Left ventricle myocardium inferior (tissue), 1 donor: Measurements from ENCODE around the gene DMAC2L. TPM values are rescaled to one million over a fixed set of nuclear protein-coding genes. Genes with fewer than 3 reads are reported as not detected.
A peak's percentile ranks its signal among the peaks of the same experiment; 100 is the strongest.

ENCODE experiments used
- DNase-seq: peaks from one replicate; pipeline ENCODE4 v3.0.0-alpha.2; 2020
- H3K27ac ChIP-seq: fragments of 200-600 bp; replicated peaks from 2 replicates; pipeline ENCODE4 v1.8.0; 2021
- H3K27me3 ChIP-seq: fragments of 200-600 bp; 2 replicates; pipeline ENCODE4 v1.8.0; 2021; ENCODE audit warnings: low read depth
- H3K36me3 ChIP-seq: fragments of 200-600 bp; 2 replicates; pipeline ENCODE4 v1.8.0; 2021
- H3K4me1 ChIP-seq: fragments of 200-600 bp; 2 replicates; pipeline ENCODE4 v1.8.0; 2021
- H3K4me3 ChIP-seq: fragments of 200-600 bp; 2 replicates; pipeline ENCODE4 v1.8.0; 2021; ENCODE audit warnings: mild to moderate bottlenecking, moderate library complexity
- H3K9me3 ChIP-seq: fragments of 200-600 bp; replicated peaks from 2 replicates; pipeline ENCODE4 v1.8.0; 2021
- CTCF ChIP-seq: fragments of 200-600 bp; IDR thresholded peaks from 2 replicates; pipeline ENCODE4 v1.8.0; 2021; ENCODE audit warnings: antibody characterized with exemption, mild to moderate bottlenecking, borderline replicate concordance
- intact Hi-C: fragments of 100-400 bp; cut with micrococcal nuclease; formaldehyde crosslinking; loops from one replicate; pipeline ENCODE4 v1.11.0; 2022
- total RNA-seq: library from RNA; stranded (reverse); fragmentation: NEBNext Ultra II Directional; extraction: Animal tissue kit (Norgen Biotek cat#: 25700); gene quantifications from one replicate; pipeline ENCODE4 v1.2.1, GENCODE V29; 2021
- donor health status: DM: no; HTN: yes; CAD: no; lungs with severe emphysema.

Gene DMAC2L
- total RNA-seq, 1 donor from 2014 or later = 28.3 TPM

- H3K36me3 ChIP-seq = no peaks in the 10 kb centered on the region
- no peak for DNase-seq
- TF ChIP-seq CTCF = no peak
- intact Hi-C loops = no loop called here
- no peaks in the 10 kb centered on the region for H3K9me3 ChIP-seq
- H3K27me3 ChIP-seq = no peaks in the 10 kb centered on the region
- H3K4me1 ChIP-seq = peaks cover 55% of the 10 kb centered on the region
- H3K27ac ChIP-seq = no peak overlapping the region
- no peak overlapping the region for H3K4me3 ChIP-seq
These were observed 26.5 kb downstream of the DMAC2L start for GRCh38 chr14:50338587-50338986.

- no peak for DNase-seq
- H3K9me3 ChIP-seq = no peaks in the 10 kb centered on the region
- H3K27me3 ChIP-seq = no peaks in the 10 kb centered on the region
- TF ChIP-seq CTCF = no peak
- no peak overlapping the region for H3K27ac ChIP-seq
- H3K4me3 ChIP-seq = no peak overlapping the region
- H3K4me1 ChIP-seq = peaks cover 54% of the 10 kb centered on the region
- no peaks in the 10 kb centered on the region for H3K36me3 ChIP-seq
- intact Hi-C loops = no loop called here
These were observed 27.2 kb downstream of the DMAC2L start for GRCh38 chr14:50339178-50339804.

- Histone ChIP-seq H3K4me3 (no peak overlapping the region), H3K27me3 (no peaks in the 10 kb centered on the region), H3K27ac (no peak overlapping the region), H3K36me3 (no peaks in the 10 kb centered on the region), H3K4me1 (peaks cover 47% of the 10 kb centered on the region), H3K9me3 (no peaks in the 10 kb centered on the region)
- no peak for TF ChIP-seq CTCF
- intact Hi-C loops = no loop called here
- DNase-seq = no peak
These were observed 27.9 kb downstream of the DMAC2L start for GRCh38 chr14:50340045-50340444.

GRCh38 chr14:50340963-50341362 is 28.8 kb downstream of the DMAC2L start:
- no peaks in the 10 kb centered on the region for H3K36me3 ChIP-seq
- no peak for TF ChIP-seq CTCF
- intact Hi-C loops = no loop called here
- no peak overlapping the region for H3K4me3 ChIP-seq
- no peak for DNase-seq
- no peak overlapping the region for H3K27ac ChIP-seq
- peaks cover 40% of the 10 kb centered on the region for H3K4me1 ChIP-seq
- H3K27me3 ChIP-seq = no peaks in the 10 kb centered on the region
- no peaks in the 10 kb centered on the region for H3K9me3 ChIP-seq

GRCh38 chr14:50342221-50343078 is 30.3 kb downstream of the DMAC2L start:
- H3K27ac ChIP-seq = peak overlapping the region; percentile 77
- intact Hi-C loops = no loop called here

More at GRCh38 chr14:50342221-50343078, 30.3 kb downstream of the DMAC2L start:
- H3K36me3 ChIP-seq = no peaks in the 10 kb centered on the region
- peaks cover 37% of the 10 kb centered on the region for H3K4me1 ChIP-seq
- peak overlapping the region; percentile 47 for H3K4me3 ChIP-seq
- no peaks in the 10 kb centered on the region for H3K9me3 ChIP-seq
- no peaks in the 10 kb centered on the region for H3K27me3 ChIP-seq
- peak; percentile 51 for DNase-seq
- peak; percentile 52 for TF ChIP-seq CTCF
